ENCODE data around the gene TRIM8.

TRIM8 gene

GRCh38 chr10:102701796-102702195, 57.5 kb downstream of the TRIM8 start:
- no peak for DNase-seq (ENCODE audit: low read depth)

GRCh38 chr10:102702742-102703141, 58.5 kb downstream of the TRIM8 start:
- peak; percentile 73 for DNase-seq (ENCODE audit: low read depth)

GRCh38 chr10:102704915-102705314, 60.6 kb downstream of the TRIM8 start:
- DNase-seq (ENCODE audit: low read depth): peak; percentile 88

- no peak for DNase-seq (ENCODE audit: low read depth)
These were observed 61.3 kb downstream of the TRIM8 start for GRCh38 chr10:102705531-102705930.
